Activated T-cell treated with anti-CD3 and anti-CD28 coated beads, Interleukin-2, amount 50 U/mL, for 4 hours (primary cell): ENCODE data around the gene TAF6L. TPM values are rescaled to one million over a fixed set of nuclear protein-coding genes. Genes with fewer than 3 reads are reported as not detected.
"Not testable (repeated sequence)": the region's sequence is repeated elsewhere in the genome, so short reads cannot be mapped to it uniquely, and the experiment has no call there.

ENCODE experiments used
- ATAC-seq, 2 donors: fragments of 200-7000 bp; cut with Tn5 transposase; one replicate each; pipeline ENCODE4 v1.10.0; 2021
- DNase-seq: peaks from one replicate; pipeline ENCODE4 v3.0.0-alpha.2; 2020
- H3K27me3 Mint-ChIP-seq: one replicate; pipeline ENCODE4 v1.8.0; 2021; ENCODE audit warnings: low read depth, mixed read lengths
- H3K36me3 Mint-ChIP-seq: one replicate; pipeline ENCODE4 v1.8.0; 2022; ENCODE audit warnings: mixed read lengths; ENCODE audit not compliant: insufficient read depth
- H3K4me1 Mint-ChIP-seq: one replicate; pipeline ENCODE4 v1.8.0; 2021; ENCODE audit warnings: low read depth, mixed read lengths
- H3K4me3 Mint-ChIP-seq: one replicate; pipeline ENCODE4 v1.8.0; 2021; ENCODE audit warnings: mild to moderate bottlenecking, moderate library complexity, mixed read lengths
- H3K9me3 Mint-ChIP-seq: one replicate; pipeline ENCODE4 v1.8.0; 2021; ENCODE audit warnings: mixed read lengths
- total RNA-seq, 3 donors: library from RNA; stranded (reverse); gene quantifications; one replicate each; pipeline ENCODE4 v1.2.1, GENCODE V29; 2021

Gene TAF6L
- total RNA-seq, 3 donors from 2014 or later = 27.2 to 34.3 (median 29.1) TPM

GRCh38 chr11:62805961-62806441 lies 34.8 kb downstream of the TAF6L start:
- no peaks in the 10 kb centered on the region for H3K27me3 Mint-ChIP-seq
- H3K4me3 Mint-ChIP-seq = peak overlapping the region; percentile 100
- peaks cover 27% of the 10 kb centered on the region for H3K4me1 Mint-ChIP-seq
- ATAC-seq (peak; percentile 17 to 25), DNase-seq (peak; percentile 18)
- peaks cover 26% of the 10 kb centered on the region for H3K36me3 Mint-ChIP-seq
- H3K9me3 Mint-ChIP-seq = no peaks in the 10 kb centered on the region

DNA sequence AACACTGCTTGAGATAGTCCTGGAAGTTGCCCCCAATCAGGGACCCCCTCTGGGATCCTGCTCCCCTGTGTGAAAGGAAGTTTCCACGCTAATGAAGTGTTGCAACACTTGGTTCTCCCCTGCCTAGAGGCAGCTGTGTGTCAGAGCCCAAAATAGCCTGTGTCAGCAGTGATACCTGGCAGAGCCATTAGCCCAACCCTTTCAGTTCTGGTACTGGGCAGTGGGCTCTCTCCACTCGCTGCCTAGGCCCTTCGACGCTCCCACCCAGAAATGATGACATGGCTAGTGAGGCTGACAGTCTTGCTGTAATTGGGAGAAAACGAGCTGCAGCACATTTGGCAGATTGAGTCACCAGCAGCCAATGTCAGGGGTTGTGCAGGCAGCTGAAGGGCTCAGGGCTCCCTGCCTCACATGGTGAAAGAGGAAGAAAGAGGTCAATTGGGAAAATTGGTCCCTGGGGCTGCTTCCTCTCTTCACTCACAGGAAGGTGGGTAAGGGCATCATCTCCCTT lies 35.5 kb downstream of the TAF6L start:
- Mint-ChIP-seq H3K9me3 (no peaks in the 10 kb centered on the region), H3K4me3 (peak overlapping the region; percentile 100)

GRCh38 chr11:62810748-62811147 lies 39.6 kb downstream of the TAF6L start:
- Mint-ChIP-seq H3K27me3 (no peaks in the 10 kb centered on the region), H3K4me3 (no peak overlapping the region), H3K9me3 (no peaks in the 10 kb centered on the region), H3K4me1 (peaks cover 9% of the 10 kb centered on the region), H3K36me3 (no peaks in the 10 kb centered on the region)
- DNase-seq (no peak), ATAC-seq (no peak)

More for the DNA sequence above, 35.5 kb downstream of the TAF6L start:
- peaks cover 27% of the 10 kb centered on the region for H3K4me1 Mint-ChIP-seq
- H3K27me3 Mint-ChIP-seq = no peaks in the 10 kb centered on the region
- H3K36me3 Mint-ChIP-seq = peaks cover 20% of the 10 kb centered on the region
- ATAC-seq (no peak), DNase-seq (no peak)

DNA sequence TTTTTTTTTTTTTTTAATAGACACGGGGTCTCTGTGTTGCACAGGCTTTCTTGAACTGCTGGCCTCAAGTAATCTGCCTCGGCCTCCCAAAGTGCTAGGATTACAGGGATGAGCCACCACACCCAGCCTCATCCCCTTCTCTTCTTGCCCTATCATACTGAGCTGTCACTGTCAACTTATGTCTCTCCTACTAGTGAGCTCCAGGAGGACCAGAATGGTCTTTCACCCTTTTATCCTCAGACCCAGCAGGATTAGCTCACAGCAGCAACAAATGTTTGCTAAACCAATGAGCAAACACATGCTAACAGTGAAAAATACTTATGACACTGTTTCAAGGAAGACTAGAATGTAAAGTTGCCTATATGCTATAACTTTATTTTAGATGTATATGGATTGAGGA lies 40.5 kb downstream of the TAF6L start:
- Mint-ChIP-seq H3K9me3 (no peaks in the 10 kb centered on the region), H3K27me3 (no peaks in the 10 kb centered on the region), H3K4me1 (peaks cover 1% of the 10 kb centered on the region), H3K36me3 (no peaks in the 10 kb centered on the region), H3K4me3 (no peak overlapping the region)
- ATAC-seq (no peak), DNase-seq (no peak)

- H3K4me3 Mint-ChIP-seq = no peak overlapping the region
- no peak for ATAC-seq
Observed at GRCh38 chr11:62816557-62816956, 45.4 kb downstream of the TAF6L start.

DNA sequence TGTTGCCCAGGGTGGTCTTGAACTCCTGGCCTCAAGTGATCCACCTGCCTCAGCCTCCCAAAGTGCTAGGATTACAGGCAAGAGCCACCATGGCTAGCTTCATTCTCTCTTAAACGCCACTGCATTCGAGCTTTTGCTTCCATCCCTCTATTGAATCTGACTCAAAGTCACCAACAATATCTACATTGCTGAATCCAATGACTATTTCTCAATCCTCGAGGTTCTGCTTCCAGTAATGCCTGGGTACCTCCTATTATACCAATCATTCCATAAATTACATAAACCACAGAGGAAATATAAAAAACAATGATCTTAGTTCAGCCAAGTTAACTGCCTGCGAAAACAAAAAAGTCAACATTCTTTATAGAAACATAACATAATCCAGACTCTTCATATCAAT lies 45.9 kb downstream of the TAF6L start:
- ATAC-seq (no peak), DNase-seq (no peak)
- Mint-ChIP-seq H3K36me3 (peaks cover 11% of the 10 kb centered on the region), H3K4me1 (no peaks in the 10 kb centered on the region), H3K27me3 (no peaks in the 10 kb centered on the region), H3K4me3 (no peak overlapping the region), H3K9me3 (no peaks in the 10 kb centered on the region)

More at GRCh38 chr11:62816557-62816956, 45.4 kb downstream of the TAF6L start:
- H3K36me3 Mint-ChIP-seq = peaks cover 11% of the 10 kb centered on the region
- H3K27me3 Mint-ChIP-seq = no peaks in the 10 kb centered on the region
- H3K9me3 Mint-ChIP-seq = no peaks in the 10 kb centered on the region
- no peak for DNase-seq
- no peaks in the 10 kb centered on the region for H3K4me1 Mint-ChIP-seq

DNA sequence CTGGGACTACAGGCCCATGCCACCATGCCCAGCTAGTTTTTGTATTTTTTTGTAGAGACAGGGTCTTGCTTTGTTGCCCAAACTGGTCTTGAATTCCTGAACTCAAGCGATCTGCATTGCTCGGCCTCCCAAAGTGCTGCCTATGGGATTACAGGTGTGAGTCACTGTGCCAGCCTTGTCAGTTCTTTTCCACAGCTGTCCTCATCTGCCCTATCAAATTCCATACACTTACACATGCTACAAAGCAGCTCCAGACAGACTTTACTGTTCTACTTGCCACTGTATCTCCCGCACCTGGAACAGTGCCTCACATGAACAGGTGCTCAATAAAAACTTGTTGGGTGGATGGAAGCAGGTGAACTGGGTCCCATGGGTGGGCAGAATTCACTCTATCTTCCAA lies 52.5 kb downstream of the TAF6L start:
- Mint-ChIP-seq H3K9me3 (no peaks in the 10 kb centered on the region), H3K27me3 (no peaks in the 10 kb centered on the region), H3K36me3 (peaks cover 35% of the 10 kb centered on the region), H3K4me1 (peaks cover 4% of the 10 kb centered on the region), H3K4me3 (no peak overlapping the region)
- no peak for DNase-seq
- ATAC-seq = no peak

DNA sequence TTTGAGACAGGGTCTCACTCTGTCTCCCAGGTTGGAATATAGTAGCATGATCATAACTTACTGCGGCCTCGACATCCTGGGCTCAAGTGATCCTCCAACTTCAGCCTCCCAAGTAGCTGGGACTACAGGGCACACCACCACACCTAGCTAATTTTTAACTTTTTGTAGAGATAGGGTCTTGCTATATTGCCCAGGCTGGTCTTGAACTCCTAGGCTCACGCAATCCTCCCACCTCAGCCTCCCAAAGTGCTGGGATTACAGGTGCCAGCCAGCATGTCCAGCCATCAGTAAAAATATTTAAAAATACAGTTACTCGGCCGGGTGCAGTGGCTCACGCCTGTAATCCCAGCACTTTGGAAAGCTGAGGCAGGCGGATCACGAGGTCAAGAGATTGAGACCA lies 56.9 kb downstream of the TAF6L start:
- Mint-ChIP-seq H3K4me1 (peaks cover 27% of the 10 kb centered on the region), H3K36me3 (peaks cover 28% of the 10 kb centered on the region)
- DNase-seq, ATAC-seq, H3K4me3 Mint-ChIP-seq, H3K27me3 Mint-ChIP-seq, H3K9me3 Mint-ChIP-seq: not testable (repeated sequence)

- DNase-seq = no peak
- no peak for ATAC-seq
- no peaks in the 10 kb centered on the region for H3K9me3 Mint-ChIP-seq
- peaks cover 41% of the 10 kb centered on the region for H3K4me1 Mint-ChIP-seq
- no peaks in the 10 kb centered on the region for H3K27me3 Mint-ChIP-seq
- peaks cover 31% of the 10 kb centered on the region for H3K36me3 Mint-ChIP-seq
- peak overlapping the region; percentile 90 for H3K4me3 Mint-ChIP-seq
Observed at GRCh38 chr11:62830904-62831519, 59.8 kb downstream of the TAF6L start.

DNA sequence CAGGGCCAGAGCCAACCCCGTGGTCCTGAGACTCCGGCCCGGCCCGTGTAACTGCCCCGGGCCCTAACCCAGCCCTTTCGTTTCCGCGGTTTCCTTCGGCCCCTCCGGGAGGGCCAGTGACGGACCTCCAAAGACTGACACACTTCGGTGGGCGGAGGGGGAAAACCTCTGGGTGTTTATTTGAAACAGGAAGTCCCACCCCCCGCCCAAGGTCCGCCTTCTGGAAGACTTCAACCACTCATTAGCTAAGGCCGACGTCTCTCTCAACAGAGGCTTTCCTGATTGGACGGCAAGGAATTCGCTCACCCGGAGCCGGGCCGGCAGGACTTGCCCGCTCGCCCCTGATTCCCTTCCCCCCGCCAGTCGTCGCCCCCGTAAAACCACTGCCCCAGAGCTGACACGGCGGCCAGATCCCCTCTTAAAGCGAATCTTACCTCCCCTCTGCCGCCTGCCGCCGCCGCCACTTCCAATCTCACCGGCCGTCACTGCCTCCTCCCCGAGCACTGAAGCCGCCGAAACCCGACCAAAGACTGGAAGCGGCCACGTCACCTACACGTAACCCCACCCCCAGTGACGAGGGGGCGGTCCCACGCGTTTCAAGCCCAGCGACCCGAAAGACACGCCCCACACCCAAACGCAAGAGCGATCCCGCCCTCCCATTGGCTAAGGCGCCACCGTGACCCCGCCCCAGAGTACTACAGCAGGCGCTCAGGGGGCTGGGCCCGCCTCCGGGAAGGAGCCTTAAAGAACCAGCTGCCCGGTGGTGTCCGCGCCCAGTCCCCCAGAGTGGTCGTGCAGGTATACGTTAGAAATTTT lies 60.5 kb downstream of the TAF6L start, which contains the start of gene STX5:
STX5 (minus strand) TSS at position 532 of the 816 bp plus-strand sequence. CDS start 808 bp downstream, outside the sequence.
- Mint-ChIP-seq H3K9me3 (no peaks in the 10 kb centered on the region), H3K36me3 (peaks cover 36% of the 10 kb centered on the region)
- DNase-seq = peak; percentile 100

GRCh38 chr11:62832336-62833234 lies 61.4 kb downstream of the TAF6L start, which contains the start of gene TEX54:
TEX54 (minus strand) TSS chr11:62832841.
- no peak for DNase-seq
- Mint-ChIP-seq H3K4me3 (peak within 1 kb of the TSS; percentile 90), H3K4me1 (peaks cover 50% of the 10 kb centered on the region), H3K36me3 (peaks cover 34% of the 10 kb centered on the region), H3K27me3 (no peaks in the 10 kb centered on the region), H3K9me3 (no peaks in the 10 kb centered on the region)
- ATAC-seq = peak; percentile 1 to 3

More for the DNA sequence above, 60.5 kb downstream of the TAF6L start, which contains the start of gene STX5:
- H3K27me3 Mint-ChIP-seq = no peaks in the 10 kb centered on the region
- ATAC-seq = peak; percentile 91 to 93
- peaks cover 45% of the 10 kb centered on the region for H3K4me1 Mint-ChIP-seq
- peak within 1 kb of the TSS; percentile 90 for H3K4me3 Mint-ChIP-seq

GRCh38 chr11:62835336-62835735 lies 64.1 kb downstream of the TAF6L start:
- H3K9me3 Mint-ChIP-seq = no peaks in the 10 kb centered on the region
- H3K27me3 Mint-ChIP-seq = no peaks in the 10 kb centered on the region
- peaks cover 53% of the 10 kb centered on the region for H3K4me1 Mint-ChIP-seq
- no peak for ATAC-seq
- DNase-seq = no peak
- no peak overlapping the region for H3K4me3 Mint-ChIP-seq
- peaks cover 41% of the 10 kb centered on the region for H3K36me3 Mint-ChIP-seq
